Measurements from ENCODE around the gene TBC1D7.

GRCh38 chr6:13349811-13350506 is 21.6 kb upstream of the TBC1D7 start:
- TF ChIP-seq POLR2AphosphoS5 (IDR thresholded peaks at IDR 0.05; ENCODE audit: low read depth, low read length), result no peak
- no peak for TF ChIP-seq POLR2A (IDR thresholded peaks at IDR 0.05; ENCODE audit: low read depth, low read length)

Measured in GM12892 (cell line).